Activated CD4-positive, alpha-beta T cell treated with anti-CD3 and anti-CD28 coated beads, Interleukin-2, amount 50 U/mL, for 1 hour (primary cell): ENCODE results near the gene HCLS1.
"Not testable (repeated sequence)": the region's sequence is repeated elsewhere in the genome, so short reads cannot be mapped to it uniquely, and the experiment has no call there.

Experiments
- DNase-seq: peaks from one replicate; pipeline ENCODE4 v3.0.0-alpha.2; 2020

HCLS1 gene

DNA sequence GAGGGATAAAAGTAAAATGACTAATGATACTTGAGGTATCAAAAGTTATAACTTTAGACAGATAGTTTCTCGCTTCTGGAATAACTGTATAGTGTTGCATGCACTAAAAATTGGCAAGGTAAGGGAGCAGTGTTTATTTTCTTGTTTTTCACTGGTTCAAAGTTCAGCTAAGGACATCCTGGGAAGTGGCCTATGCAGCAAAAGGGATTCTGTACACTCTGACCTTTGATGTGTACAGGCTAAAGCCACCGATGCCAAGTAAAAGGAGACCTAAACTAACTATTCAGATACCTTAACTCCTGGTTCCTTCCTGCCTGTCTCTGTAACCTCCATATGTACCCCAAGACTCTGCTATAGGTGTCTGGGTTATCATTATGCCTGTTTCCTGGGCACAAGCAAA, 65.9 kb downstream of the HCLS1 start:
- no peak for DNase-seq

DNA sequence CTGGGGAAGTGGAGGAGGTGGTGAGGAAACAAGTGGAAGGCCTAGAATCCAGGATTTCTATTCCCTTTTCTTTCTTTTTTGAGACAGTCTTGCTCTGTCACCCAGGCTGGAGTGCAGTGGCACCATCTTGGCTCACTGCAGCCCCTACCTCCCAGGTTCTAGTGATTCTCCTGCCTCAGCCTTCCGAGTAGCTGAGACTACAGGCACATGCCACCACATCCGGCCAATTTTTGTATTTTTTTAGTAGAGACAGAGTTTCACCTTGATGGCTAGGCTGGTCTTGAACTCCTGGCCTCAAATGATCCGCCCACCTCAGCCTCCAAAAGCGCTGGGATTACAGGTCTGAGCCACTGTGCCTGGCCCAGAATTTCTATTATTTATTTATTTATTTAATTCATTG, 66.9 kb downstream of the HCLS1 start:
- not testable (repeated sequence) for DNase-seq

DNA sequence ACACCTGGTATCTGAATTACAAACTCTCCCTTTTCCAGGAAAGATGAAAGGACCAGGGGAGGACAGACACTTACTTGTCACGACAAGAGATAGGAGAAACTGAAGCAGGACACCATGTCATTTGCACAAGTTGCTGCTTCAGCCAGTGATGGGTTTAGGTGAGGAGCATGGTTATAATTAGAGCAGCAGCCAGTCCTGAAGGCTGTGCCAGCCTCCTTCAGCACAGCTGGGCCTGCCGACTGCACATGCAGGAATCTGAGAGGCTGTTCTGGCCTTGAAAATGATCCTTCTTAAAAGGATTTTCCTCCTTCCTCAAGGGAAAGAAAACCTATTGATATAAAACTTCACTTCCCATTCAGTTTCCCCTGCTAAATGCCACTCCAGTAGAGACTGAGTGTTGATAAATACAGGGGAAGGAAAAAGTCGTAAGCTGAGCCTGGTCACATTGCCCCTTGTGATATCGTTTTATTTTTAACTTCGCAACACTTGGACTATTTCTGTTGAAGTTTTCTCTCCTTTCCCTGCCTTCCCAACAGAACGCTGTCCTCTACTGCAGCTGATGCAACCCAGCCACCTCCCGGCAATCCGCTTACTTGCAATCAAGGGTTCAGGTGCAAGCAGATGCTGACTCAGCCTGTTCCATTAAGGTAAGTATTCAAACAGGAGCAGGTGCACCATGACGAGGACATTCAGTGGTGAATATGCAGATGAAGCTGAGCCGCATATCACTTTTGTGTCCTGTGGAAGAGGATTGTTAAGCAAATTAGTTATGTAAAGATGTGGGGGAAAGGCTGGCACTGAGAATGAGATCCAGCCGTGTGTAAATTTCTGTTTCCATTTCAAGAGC, 67.6 kb downstream of the HCLS1 start, which contains the start of gene FBXO40:
FBXO40 (plus strand) TSS at position 524 of the 847 bp plus-strand sequence. CDS start 27,197 bp downstream, outside the sequence.
- no peak for DNase-seq

DNA sequence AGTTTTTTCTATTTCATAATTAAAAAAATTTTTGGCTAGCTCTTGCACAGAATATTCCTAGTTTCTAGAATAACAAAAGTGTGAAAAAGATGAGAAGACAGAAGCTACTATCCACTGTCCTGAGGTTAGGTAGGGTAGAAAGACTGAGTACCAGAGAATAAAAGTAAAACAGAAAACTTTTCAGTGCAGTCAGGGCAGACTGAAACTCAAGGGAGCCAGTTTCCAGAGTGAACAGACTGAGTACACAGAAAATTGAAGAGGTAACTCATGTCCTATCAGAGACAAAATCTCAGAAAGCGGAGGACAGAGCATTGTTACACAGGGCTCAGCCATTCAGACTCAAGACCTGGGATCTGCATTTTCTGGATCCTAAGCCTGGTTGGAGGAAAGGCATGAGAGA, 76.3 kb downstream of the HCLS1 start:
- DNase-seq, result no peak

DNA sequence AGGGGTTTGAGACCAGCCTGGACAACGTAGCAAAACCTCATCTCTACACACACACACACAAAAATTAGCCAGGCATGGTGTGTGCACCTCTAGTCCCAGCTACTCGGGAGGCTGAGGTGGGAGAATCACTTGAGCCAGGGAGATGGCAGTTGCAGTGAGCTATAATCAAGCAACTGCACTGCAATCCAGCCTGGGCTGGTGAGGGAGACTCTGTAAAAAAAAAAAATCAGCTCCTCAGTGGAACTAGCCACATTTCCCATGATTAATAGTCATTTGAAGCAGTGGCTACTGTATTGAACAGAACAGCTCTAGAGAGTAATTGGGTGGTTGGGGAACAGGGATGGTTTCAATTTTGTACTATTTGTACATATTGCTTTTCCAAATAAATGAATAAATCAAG, 79.0 kb downstream of the HCLS1 start:
- DNase-seq, result no peak
